Measurements from ENCODE around the gene ST6GALNAC3.

DNA sequence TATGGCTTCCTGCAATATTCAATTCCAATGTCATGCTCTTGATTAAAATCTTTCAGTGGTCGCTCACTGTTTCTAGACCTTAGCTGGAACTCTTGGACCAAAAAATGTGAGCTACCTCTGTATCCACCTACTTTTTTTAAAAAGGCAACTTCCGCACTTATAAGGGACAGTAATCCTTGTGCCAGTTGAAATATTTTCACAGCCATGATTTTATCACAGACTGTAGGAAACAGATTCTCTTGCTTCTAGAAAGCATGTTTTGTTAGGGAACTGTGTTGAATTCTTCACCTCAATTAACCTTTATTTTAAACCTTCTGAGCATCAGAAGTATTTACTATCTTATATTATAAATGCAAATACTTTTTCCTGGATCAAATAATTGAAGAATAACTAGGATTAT is 496.7 kb downstream of the ST6GALNAC3 start:
- TF ChIP-seq, protein P1, sequence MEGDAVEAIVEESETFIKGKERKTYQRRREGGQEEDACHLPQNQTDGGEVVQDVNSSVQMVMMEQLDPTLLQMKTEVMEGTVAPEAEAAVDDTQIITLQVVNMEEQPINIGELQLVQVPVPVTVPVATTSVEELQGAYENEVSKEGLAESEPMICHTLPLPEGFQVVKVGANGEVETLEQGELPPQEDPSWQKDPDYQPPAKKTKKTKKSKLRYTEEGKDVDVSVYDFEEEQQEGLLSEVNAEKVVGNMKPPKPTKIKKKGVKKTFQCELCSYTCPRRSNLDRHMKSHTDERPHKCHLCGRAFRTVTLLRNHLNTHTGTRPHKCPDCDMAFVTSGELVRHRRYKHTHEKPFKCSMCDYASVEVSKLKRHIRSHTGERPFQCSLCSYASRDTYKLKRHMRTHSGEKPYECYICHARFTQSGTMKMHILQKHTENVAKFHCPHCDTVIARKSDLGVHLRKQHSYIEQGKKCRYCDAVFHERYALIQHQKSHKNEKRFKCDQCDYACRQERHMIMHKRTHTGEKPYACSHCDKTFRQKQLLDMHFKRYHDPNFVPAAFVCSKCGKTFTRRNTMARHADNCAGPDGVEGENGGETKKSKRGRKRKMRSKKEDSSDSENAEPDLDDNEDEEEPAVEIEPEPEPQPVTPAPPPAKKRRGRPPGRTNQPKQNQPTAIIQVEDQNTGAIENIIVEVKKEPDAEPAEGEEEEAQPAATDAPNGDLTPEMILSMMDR (IDR thresholded peaks at IDR 0.05) = no peak
- no peak for TF ChIP-seq ZFX (IDR thresholded peaks at IDR 0.05; ENCODE audit: borderline replicate concordance)

Data from 22Rv1 (cell line).